HCT116 (cell line): ENCODE data around the gene KCNK4. TPM values are rescaled to one million over a fixed set of nuclear protein-coding genes. Genes with fewer than 3 reads are reported as not detected.

Experiments
- ATAC-seq: fragments of 200-7000 bp; cut with Tn5 transposase; 2 replicates; pipeline ENCODE4 v1.9.1; 2020; ENCODE audit warnings: mild to moderate bottlenecking, moderate library complexity
- BruUV-seq: library from RNA; stranded (reverse); fragments of 400-500 nt; replicated peaks from 2 replicates; lab custom pipeline; 2021; lab: Mats Ljungman, UMichigan
- CTCF ChIA-PET: fragments of 300-600 bp; sonication (Branson Sonifier 250); formaldehyde crosslinking; loops from one replicate; lab custom pipeline; 2021; ENCODE audit warnings: antibody characterized with exemption; lab: Charles Lee
- POLR2A ChIA-PET: fragments of 300-600, 350-600 bp; sonication (Branson Sonifier 250); formaldehyde crosslinking; loops from one replicate; lab custom pipeline; 2021; ENCODE audit warnings: antibody characterized with exemption; lab: Charles Lee
- RAD21 ChIA-PET, 2 experiments: fragments of 300-600 bp; sonication (Branson Sonifier 250); formaldehyde crosslinking; loops; one replicate each; lab custom pipeline; 2023; ENCODE audit warnings: low total read pairs in 2 of 2; ENCODE audit not compliant: uncharacterized antibody in 2 of 2, unreplicated experiment in 2 of 2, low non-redundant PET in 1 of 2; lab: Charles Lee
- DNase-seq: peaks from one replicate; pipeline ENCODE4 v3.0.0-alpha.2; 2010; ENCODE audit warnings: low read depth, low spot score
- H2AFZ ChIP-seq: fragments of 200-600 bp; shearing (Covaris generic), sonication (generic); 2 replicates; pipeline ENCODE4 v1.6.1; 2017; ENCODE audit warnings: low read depth, mixed run types, mixed read lengths, antibody characterized with exemption, low read length; ENCODE audit not compliant: poor library complexity, severe bottlenecking
- H3K27ac ChIP-seq: 2 replicates; pipeline ENCODE4 v1.5.1; 2012; ENCODE audit warnings: low read depth, low read length
- H3K27me3 ChIP-seq: fragments of 200-600 bp; sonication (generic); 2 replicates; pipeline ENCODE4 v1.6.1; 2016; ENCODE audit warnings: mixed run types, low read length, mixed read lengths; ENCODE audit not compliant: insufficient read depth
- H3K36me3 ChIP-seq, 2 experiments: fragments of 200-500 bp in 1 of 2; fragments of 200-600 bp in 1 of 2; sonication (Bioruptor generic) in 1 of 2; sonication (generic) in 1 of 2; 2 replicates each; pipeline versions ENCODE4 v1.5.1 to v1.6.1; 2014 to 2016; ENCODE audit warnings: low read length in 2 of 2, inconsistent platforms in 1 of 2, mixed read lengths in 1 of 2, mixed run types in 1 of 2; ENCODE audit not compliant: insufficient read depth in 2 of 2, control insufficient read depth in 1 of 2
- H3K4me1 ChIP-seq, 2 experiments: fragments of 200-600 bp in 1 of 2; sonication (generic) in 1 of 2; 2 replicates each; pipeline versions ENCODE4 v1.5.1 to v1.6.1; 2012 to 2017; ENCODE audit warnings: low read length in 2 of 2, inconsistent platforms in 1 of 2, mild to moderate bottlenecking in 1 of 2, mixed read lengths in 1 of 2, mixed run types in 1 of 2, moderate library complexity in 1 of 2; ENCODE audit not compliant: insufficient read depth in 2 of 2, control insufficient read depth in 1 of 2
- H3K4me2 ChIP-seq: fragments of 200-600 bp; sonication (generic); 2 replicates; pipeline ENCODE4 v1.6.1; 2017; ENCODE audit warnings: mixed run types, low read length, mixed read lengths
- H3K4me3 ChIP-seq, 2 experiments: fragments of 200-600 bp in 1 of 2; sonication (generic) in 1 of 2; replicated peaks in 1 of 2; 2 replicates each; pipeline ENCODE4 v1.5.1; 2011 to 2016; ENCODE audit warnings: low read length in 2 of 2, control low read depth in 1 of 2, low read depth in 1 of 2, mild to moderate bottlenecking in 1 of 2, mixed read lengths in 1 of 2, mixed run types in 1 of 2
- H3K79me2 ChIP-seq: fragments of 200-600 bp; sonication (generic); 2 replicates; pipeline ENCODE4 v1.6.1; 2017; ENCODE audit warnings: mild to moderate bottlenecking, mixed run types, low read length, moderate library complexity, mixed read lengths; ENCODE audit not compliant: insufficient read depth
- H3K9ac ChIP-seq: fragments of 200-600 bp; sonication (generic); 2 replicates; pipeline ENCODE4 v1.6.1; 2016; ENCODE audit warnings: low read length, mixed read lengths
- H3K9me2 ChIP-seq: fragments of 200-600 bp; sonication (generic), shearing (Covaris generic); 2 replicates; pipeline ENCODE4 v1.6.1; 2017; ENCODE audit warnings: mixed run types, mild to moderate bottlenecking, moderate library complexity; ENCODE audit not compliant: insufficient read depth
- H3K9me3 ChIP-seq, 2 experiments: fragments of 200-500 bp in 1 of 2; fragments of 200-600 bp in 1 of 2; sonication (Bioruptor generic) in 1 of 2; sonication (generic) in 1 of 2; 2 replicates each; pipeline ENCODE4 v1.6.1; 2014 to 2017; ENCODE audit warnings: low read length in 2 of 2, mixed read lengths in 2 of 2, inconsistent platforms in 1 of 2, low read depth in 1 of 2, mild to moderate bottlenecking in 1 of 2, mixed run types in 1 of 2, moderate library complexity in 1 of 2; ENCODE audit not compliant: control insufficient read depth in 1 of 2, insufficient read depth in 1 of 2
- H4K20me1 ChIP-seq: fragments of 200-600 bp; sonication (generic), shearing (Covaris generic); 2 replicates; pipeline ENCODE4 v1.6.1; 2017; ENCODE audit warnings: mixed run types, mild to moderate bottlenecking, moderate library complexity; ENCODE audit not compliant: insufficient read depth
- ATF3 ChIP-seq: IDR thresholded peaks from 2 replicates; pipeline ENCODE4 v1.6.1; 2012
- CTCF ChIP-seq, 3 experiments: fragments of 200-600 bp in 1 of 3; sonication (generic) in 1 of 3; IDR thresholded peaks in 2 of 3; conservative IDR thresholded peaks in 1 of 3; 2 replicates each; pipeline ENCODE4 v1.5.1; 2012 to 2017; ENCODE audit warnings: low read depth in 2 of 3, low read length in 2 of 3, antibody characterized with exemption in 1 of 3, borderline replicate concordance in 1 of 3, control low read depth in 1 of 3, mild to moderate bottlenecking in 1 of 3, mixed read lengths in 1 of 3, mixed run types in 1 of 3, moderate library complexity in 1 of 3; ENCODE audit not compliant: insufficient read depth in 1 of 3
- EGR1 ChIP-seq: IDR thresholded peaks from 2 replicates; pipeline ENCODE4 v1.6.1; 2012; ENCODE audit warnings: low read depth
- EZH2 ChIP-seq: fragments of 200-600 bp; sonication (generic); IDR thresholded peaks from 2 replicates; pipeline ENCODE4 v1.6.1; 2017; ENCODE audit warnings: antibody characterized with exemption, mixed run types
- EZH2phosphoT487 ChIP-seq: fragments of 200-600 bp; IDR thresholded peaks from 2 replicates; pipeline ENCODE4 v1.6.1; 2018; ENCODE audit warnings: antibody characterized with exemption, borderline replicate concordance
- POLR2A ChIP-seq: IDR thresholded peaks from 2 replicates; pipeline ENCODE4 v1.7.0; 2011; ENCODE audit warnings: borderline replicate concordance; ENCODE audit not compliant: insufficient read depth, insufficient read length; ENCODE audit errors: extremely low read depth
- POLR2AphosphoS5 ChIP-seq: IDR thresholded peaks from 2 replicates; pipeline ENCODE4 v1.6.1; 2011; ENCODE audit warnings: mild to moderate bottlenecking, low read depth, low read length, moderate library complexity
- RAD21 ChIP-seq: IDR thresholded peaks from 2 replicates; pipeline ENCODE4 v1.6.1; 2012; ENCODE audit warnings: low read depth, mild to moderate bottlenecking
- SP1 ChIP-seq: IDR thresholded peaks from 2 replicates; pipeline ENCODE4 v1.6.1; 2012; ENCODE audit warnings: low read depth
- TCF7L2 ChIP-seq: IDR thresholded peaks from 2 replicates; pipeline ENCODE4 v1.7.0; 2011; ENCODE audit warnings: borderline replicate concordance, inconsistent platforms; ENCODE audit not compliant: insufficient read depth, insufficient read length; ENCODE audit errors: extremely low read depth
- YY1 ChIP-seq: IDR thresholded peaks from 2 replicates; pipeline ENCODE4 v1.6.1; 2011; ENCODE audit warnings: low read length, low read depth, moderate library complexity, mild to moderate bottlenecking; ENCODE audit not compliant: insufficient replicate concordance; ENCODE audit errors: extremely low read depth
- ZFX ChIP-seq: fragments of 450-650 bp; IDR thresholded peaks from 2 replicates; pipeline ENCODE4 v1.6.1; 2017
- ZNF274 ChIP-seq: fragments of 200-500 bp; sonication (Bioruptor generic); IDR thresholded peaks from 2 replicates; pipeline ENCODE4 v1.6.1; 2014; ENCODE audit warnings: mild to moderate bottlenecking, low read depth, low read length, inconsistent platforms
- intact Hi-C: fragments of 100-400 bp; cut with micrococcal nuclease; formaldehyde crosslinking; loops from 2 replicates; pipeline ENCODE4 v1.10.0; 2022
- total RNA-seq: library from RNA; stranded (reverse); gene quantifications from one replicate; pipeline ENCODE4 v1.2.1, GENCODE V29; 2021; ENCODE audit not compliant: unreplicated experiment

The KCNK4 gene
- total RNA-seq, 1 experiment from 2014 or later, result not detected

GRCh38 chr11:64247729-64248531 lies 43.2 kb upstream of the KCNK4 start:
- Histone ChIP-seq H2AFZ (no peak overlapping the region), H3K79me2 (peaks cover 50% of the 10 kb centered on the region), H3K27ac (peak overlapping the region; percentile 94), H3K9ac (peak overlapping the region; percentile 95), H3K9me2 (no peaks in the 10 kb centered on the region), H3K4me2 (peak overlapping the region; percentile 96), H4K20me1 (no peaks in the 10 kb centered on the region), H3K36me3 (peaks cover 0 to 12% of the 10 kb centered on the region in 2 experiments; a peak in 1 of 4 replicates), H3K4me3 (peak overlapping the region; percentile 57 to 74), H3K4me1 (peaks cover 34 to 76% of the 10 kb centered on the region in 2 experiments), H3K27me3 (no peaks in the 10 kb centered on the region), H3K9me3 (no peaks in the 10 kb centered on the region)
- BruUV-seq, result no TSS peak
- ChIA-PET CTCF (interaction anchor here (3.1 kb wide), 1 partner anchor 108 kb away, joined by 15 read pairs; no protein-coding TSS in a partner anchor), POLR2A (interaction anchor here (2.4 to 4.6 kb wide), 2 partner anchors 22 to 56 kb away, joined by 5 to 29 read pairs; no protein-coding TSS in a partner anchor), RAD21 (no interaction called here)
- intact Hi-C loops, result no loop called here
- no peak for TF ChIP-seq EZH2phosphoT487
- TF ChIP-seq ATF3, result no peak
- TF ChIP-seq ZNF274, result no peak
- TF ChIP-seq RAD21, result no peak
- TF ChIP-seq ZFX, result peak; percentile 78
- no peak for TF ChIP-seq POLR2AphosphoS5
- TF ChIP-seq EZH2, result no peak
- TF ChIP-seq POLR2A, result peak; percentile 13
- no peak for TF ChIP-seq EGR1
- ATAC-seq (peak; percentile 2; the same call in 1 of the 2 replicates), DNase-seq (no peak)

- H3K9ac ChIP-seq, result no peak overlapping the region
- H3K27me3 ChIP-seq, result no peaks in the 10 kb centered on the region
- H3K27ac ChIP-seq, result peak overlapping the region; percentile 94
- DNase-seq (no peak), ATAC-seq (no peak)
- H3K9me3 ChIP-seq, result no peaks in the 10 kb centered on the region
- H3K4me1 ChIP-seq, result peaks cover 34 to 76% of the 10 kb centered on the region in 2 experiments
- peaks cover 50% of the 10 kb centered on the region for H3K79me2 ChIP-seq
- ChIA-PET RAD21 (no interaction called here), POLR2A (interaction anchor here (1.4 kb wide), 1 partner anchor 63 kb away, joined by 3 read pairs; no protein-coding TSS in a partner anchor), CTCF (interaction anchor here (1.9 kb wide), 1 partner anchor 108 kb away, joined by 4 read pairs; no protein-coding TSS in a partner anchor)
- intact Hi-C loops, result no loop called here
- H3K9me2 ChIP-seq, result no peaks in the 10 kb centered on the region
- H3K4me2 ChIP-seq, result peak overlapping the region; percentile 96
- no peak for TF ChIP-seq EZH2
- TF ChIP-seq POLR2A, result no peak
- TF ChIP-seq RAD21, result no peak
- no peak for TF ChIP-seq TCF7L2
- TF ChIP-seq CTCF (IDR thresholded peaks at IDR 0.05 in 2 of 3, conservative IDR thresholded peaks at IDR 0.05 in 1 of 3; ENCODE audit: borderline replicate concordance in 1 of 3, insufficient read depth in 1 of 3, low read depth in 2 of 3, low read length in 2 of 3), result no peak
- TF ChIP-seq SP1, result no peak
- TF ChIP-seq YY1, result no peak
- H3K36me3 ChIP-seq, result peaks cover 0 to 6% of the 10 kb centered on the region in 2 experiments; a peak in 1 of 4 replicates
- no peak overlapping the region for H3K4me3 ChIP-seq
- H2AFZ ChIP-seq, result no peak overlapping the region
- BruUV-seq, result no TSS peak
- no peaks in the 10 kb centered on the region for H4K20me1 ChIP-seq
These were observed 42.5 kb upstream of the KCNK4 start for GRCh38 chr11:64248578-64248977.
